Kidney epithelial cell (primary cell): Measurements from ENCODE around the gene MRPS15. TPM values are rescaled to one million over a fixed set of nuclear protein-coding genes. Genes with fewer than 3 reads are reported as not detected.
"Not testable (repeated sequence)": the region's sequence is repeated elsewhere in the genome, so short reads cannot be mapped to it uniquely, and the experiment has no call there.

Experiments
- DNase-seq: peaks from one replicate; pipeline ENCODE4 v3.0.0-alpha.2; 2010; ENCODE audit warnings: low read depth
- H3K27me3 ChIP-seq: 2 replicates; pipeline ENCODE4 v1.6.0; 2011; ENCODE audit warnings: low read length; ENCODE audit not compliant: control insufficient read depth, insufficient read depth
- H3K36me3 ChIP-seq: 2 replicates; pipeline ENCODE4 v1.5.1; 2011; ENCODE audit warnings: low read length; ENCODE audit not compliant: control insufficient read depth, insufficient read depth
- H3K4me3 ChIP-seq: 2 replicates; pipeline ENCODE4 v1.5.1; 2011; ENCODE audit warnings: low read depth, mild to moderate bottlenecking, control low read depth, low read length
- CTCF ChIP-seq: IDR thresholded peaks from 2 replicates; pipeline ENCODE4 v1.5.1; 2011; ENCODE audit warnings: mild to moderate bottlenecking, moderate library complexity, low read length, control low read depth, inconsistent platforms; ENCODE audit not compliant: insufficient read depth, poor library complexity, severe bottlenecking
- total RNA-seq: library from RNA; depleted of rRNA; stranded (reverse); fragments of >200 nt; gene quantifications from 2 replicates; pipeline ENCODE4 v1.2.3, GENCODE V29; 2015

The MRPS15 gene
- total RNA-seq, 1 donor from 2014 or later = 121 TPM

GRCh38 chr1:36494971-36495370, 30.8 kb upstream of the MRPS15 start:
- DNase-seq = no peak
- H3K4me3 ChIP-seq = no peak overlapping the region
- no peaks in the 10 kb centered on the region for H3K36me3 ChIP-seq
- TF ChIP-seq CTCF = no peak
- H3K27me3 ChIP-seq = no peaks in the 10 kb centered on the region

- DNase-seq = no peak
- TF ChIP-seq CTCF = no peak
- Histone ChIP-seq H3K4me3 (no peak overlapping the region), H3K27me3 (no peaks in the 10 kb centered on the region), H3K36me3 (no peaks in the 10 kb centered on the region)
Observed at GRCh38 chr1:36493524-36493923, 29.3 kb upstream of the MRPS15 start.

- no peak overlapping the region for H3K4me3 ChIP-seq
- no peaks in the 10 kb centered on the region for H3K36me3 ChIP-seq
- H3K27me3 ChIP-seq = peaks cover 2% of the 10 kb centered on the region
- TF ChIP-seq CTCF = no peak
- no peak for DNase-seq
Observed at GRCh38 chr1:36492491-36492890, 28.3 kb upstream of the MRPS15 start.

- not testable (repeated sequence) for DNase-seq, H3K4me3 ChIP-seq, H3K27me3 ChIP-seq, H3K36me3 ChIP-seq
Observed at GRCh38 chr1:36489258-36490051, 25.3 kb upstream of the MRPS15 start.

- no peak for TF ChIP-seq CTCF
- no peak overlapping the region for H3K4me3 ChIP-seq
- no peak for DNase-seq
- peaks cover 10% of the 10 kb centered on the region for H3K27me3 ChIP-seq
- H3K36me3 ChIP-seq = no peaks in the 10 kb centered on the region
Observed at GRCh38 chr1:36487906-36488305, 23.7 kb upstream of the MRPS15 start.

- peaks cover 10% of the 10 kb centered on the region for H3K27me3 ChIP-seq
- H3K4me3 ChIP-seq, H3K36me3 ChIP-seq, DNase-seq: not testable (repeated sequence)
Observed at GRCh38 chr1:36487336-36487725, 23.1 kb upstream of the MRPS15 start.
